ENCODE data around the gene KRT23.

DNA sequence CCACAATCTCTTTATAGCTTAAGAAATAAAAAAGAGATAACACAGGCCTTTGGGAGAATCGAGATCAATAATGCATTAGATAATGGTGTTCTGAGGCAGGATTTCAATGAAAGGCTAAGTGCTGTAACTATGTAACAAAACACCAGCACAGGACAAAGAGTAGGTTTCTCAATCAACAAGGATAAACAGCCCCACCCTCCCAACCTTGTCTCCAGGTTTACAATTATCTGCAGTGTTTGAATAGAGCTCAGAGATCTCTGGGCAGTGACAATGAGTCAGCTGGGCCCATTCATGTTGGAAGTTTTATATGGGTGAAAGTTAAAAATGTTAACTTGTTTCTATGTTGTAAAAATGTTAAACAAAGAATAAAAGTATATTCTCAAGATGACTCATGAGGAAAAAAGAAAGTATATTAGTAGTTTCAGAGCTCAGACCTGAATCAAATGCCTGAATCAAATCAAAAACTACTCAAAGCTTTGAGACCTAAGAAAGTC lies 35.4 kb downstream of the KRT23 start:
- TF ChIP-seq, protein P1, sequence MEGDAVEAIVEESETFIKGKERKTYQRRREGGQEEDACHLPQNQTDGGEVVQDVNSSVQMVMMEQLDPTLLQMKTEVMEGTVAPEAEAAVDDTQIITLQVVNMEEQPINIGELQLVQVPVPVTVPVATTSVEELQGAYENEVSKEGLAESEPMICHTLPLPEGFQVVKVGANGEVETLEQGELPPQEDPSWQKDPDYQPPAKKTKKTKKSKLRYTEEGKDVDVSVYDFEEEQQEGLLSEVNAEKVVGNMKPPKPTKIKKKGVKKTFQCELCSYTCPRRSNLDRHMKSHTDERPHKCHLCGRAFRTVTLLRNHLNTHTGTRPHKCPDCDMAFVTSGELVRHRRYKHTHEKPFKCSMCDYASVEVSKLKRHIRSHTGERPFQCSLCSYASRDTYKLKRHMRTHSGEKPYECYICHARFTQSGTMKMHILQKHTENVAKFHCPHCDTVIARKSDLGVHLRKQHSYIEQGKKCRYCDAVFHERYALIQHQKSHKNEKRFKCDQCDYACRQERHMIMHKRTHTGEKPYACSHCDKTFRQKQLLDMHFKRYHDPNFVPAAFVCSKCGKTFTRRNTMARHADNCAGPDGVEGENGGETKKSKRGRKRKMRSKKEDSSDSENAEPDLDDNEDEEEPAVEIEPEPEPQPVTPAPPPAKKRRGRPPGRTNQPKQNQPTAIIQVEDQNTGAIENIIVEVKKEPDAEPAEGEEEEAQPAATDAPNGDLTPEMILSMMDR (IDR thresholded peaks at IDR 0.05; ENCODE audit: poor library complexity, severe bottlenecking): no peak
- no peak for TF ChIP-seq EZH2 (IDR thresholded peaks at IDR 0.05; ENCODE audit: borderline replicate concordance, insufficient read depth, low read length, poor library complexity, severe bottlenecking)

Measured in neural cell (in vitro differentiated cells).